ACC112 (cell line): ENCODE results near the gene KIAA0825.
"Not testable (repeated sequence)": the region's sequence is repeated elsewhere in the genome, so short reads cannot be mapped to it uniquely, and the experiment has no call there.

Experiments used
- H2AFZ ChIP-seq: fragments of 200-600 bp; sonication (generic); one replicate; pipeline ENCODE4 v1.6.0; 2017; ENCODE audit warnings: antibody characterized with exemption, low read length; ENCODE audit not compliant: unreplicated experiment
- H3K27ac ChIP-seq: fragments of 200-600 bp; sonication (generic); 2 replicates; pipeline ENCODE4 v1.5.1; 2014; ENCODE audit warnings: low read depth, mild to moderate bottlenecking, antibody characterized with exemption, low read length, moderate library complexity
- H3K27me3 ChIP-seq: fragments of 200-600 bp; sonication (generic); 2 replicates; pipeline ENCODE4 v1.6.1; 2014; ENCODE audit warnings: mild to moderate bottlenecking, antibody characterized with exemption, low read length, moderate library complexity, mixed read lengths; ENCODE audit not compliant: insufficient read depth
- H3K36me3 ChIP-seq: fragments of 200-600 bp; sonication (generic); 2 replicates; pipeline ENCODE4 v1.6.1; 2016; ENCODE audit warnings: mild to moderate bottlenecking, antibody characterized with exemption, low read length, moderate library complexity, mixed read lengths; ENCODE audit not compliant: insufficient read depth
- H3K4me1 ChIP-seq: fragments of 200-600 bp; sonication (generic); one replicate; pipeline ENCODE4 v1.6.1; 2016; ENCODE audit warnings: low read length, mixed read lengths; ENCODE audit not compliant: insufficient read depth, unreplicated experiment, control insufficient read depth
- H3K4me3 ChIP-seq: fragments of 200-600 bp; sonication (generic); 2 replicates; pipeline ENCODE4 v1.5.1; 2014; ENCODE audit warnings: mild to moderate bottlenecking, low read depth, low read length
- H3K79me2 ChIP-seq: fragments of 200-600 bp; sonication (generic); one replicate; pipeline ENCODE4 v1.6.0; 2016; ENCODE audit warnings: low read length; ENCODE audit not compliant: control insufficient read depth, unreplicated experiment, insufficient read depth

Gene KIAA0825

DNA sequence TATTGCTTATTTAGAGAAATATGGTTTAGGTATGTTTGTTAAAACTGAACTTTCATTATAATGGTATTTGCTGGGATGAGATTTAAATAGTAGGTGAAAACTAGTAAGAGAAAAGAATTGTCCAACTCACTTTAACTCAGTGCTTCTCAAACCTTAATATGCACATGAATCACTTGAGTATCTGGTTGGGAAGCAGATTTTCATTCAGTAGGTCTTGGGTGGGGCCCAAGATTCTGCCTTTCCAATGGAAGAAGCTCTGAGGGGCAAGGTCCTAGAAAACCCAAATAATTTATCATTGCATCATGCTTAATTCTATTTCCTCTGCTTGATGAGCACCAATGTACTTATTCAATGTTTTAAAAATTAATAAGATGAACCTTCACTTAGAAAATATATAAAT is 262.6 kb downstream of the KIAA0825 start:
- Histone ChIP-seq H3K36me3 (no peaks in the 10 kb centered on the region), H3K27me3 (no peaks in the 10 kb centered on the region), H3K27ac (no peak overlapping the region), H3K79me2 (no peaks in the 10 kb centered on the region), H2AFZ (no peak overlapping the region), H3K4me1 (no peaks in the 10 kb centered on the region), H3K4me3 (no peak overlapping the region)

DNA sequence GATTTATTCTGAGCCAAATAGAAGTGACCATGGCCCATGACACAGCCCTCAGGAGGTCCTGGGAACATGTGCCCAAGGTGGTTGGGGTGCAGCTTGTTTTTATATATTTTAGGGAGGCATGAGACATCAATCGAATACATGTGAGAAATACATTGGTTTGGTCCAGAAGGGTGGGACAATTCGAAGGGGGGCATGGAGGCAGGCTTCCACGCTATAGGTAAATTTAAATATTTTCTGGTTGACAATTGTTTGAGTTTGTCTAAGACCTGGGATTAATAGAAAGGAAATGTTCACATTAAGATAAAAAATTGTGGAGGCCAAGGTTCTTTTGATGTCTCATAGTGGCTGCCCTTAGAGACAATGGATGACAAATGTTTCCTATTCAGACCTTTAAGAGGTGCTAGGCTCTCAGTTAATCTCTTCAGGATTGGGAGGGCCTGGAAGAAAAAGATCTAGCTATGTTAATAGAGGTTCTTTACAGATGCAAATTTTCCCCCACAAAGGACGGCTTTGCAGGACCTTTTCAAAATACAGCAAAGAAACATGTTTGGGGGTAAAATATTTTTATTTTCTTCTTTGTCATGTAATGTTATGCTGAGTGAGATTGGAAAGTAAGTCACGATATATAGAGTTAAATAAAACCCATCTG is 263.4 kb downstream of the KIAA0825 start:
- not testable (repeated sequence) for H3K27ac ChIP-seq, H3K79me2 ChIP-seq, H3K36me3 ChIP-seq, H3K4me3 ChIP-seq, H3K27me3 ChIP-seq, H3K4me1 ChIP-seq, H2AFZ ChIP-seq

DNA sequence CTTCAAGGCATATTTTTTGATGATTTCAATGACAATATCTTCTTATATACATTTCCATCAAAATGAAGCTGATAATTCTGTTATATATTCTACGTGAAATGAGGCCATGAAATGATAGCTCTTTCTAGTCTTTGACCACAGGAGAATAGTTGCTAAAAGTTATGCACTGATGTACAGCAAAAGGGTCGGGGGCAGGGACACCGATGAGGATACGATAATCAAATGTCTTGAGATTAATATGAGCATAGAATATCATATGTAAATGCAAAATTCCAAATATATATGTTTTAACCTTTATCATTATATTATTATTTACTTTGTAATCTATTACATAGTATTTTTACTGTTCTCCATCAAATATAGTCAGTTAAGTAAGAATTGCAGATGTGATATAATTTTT is 264.8 kb downstream of the KIAA0825 start:
- no peak overlapping the region for H3K4me3 ChIP-seq
- no peaks in the 10 kb centered on the region for H3K79me2 ChIP-seq
- no peak overlapping the region for H3K27ac ChIP-seq
- H3K36me3 ChIP-seq = no peaks in the 10 kb centered on the region
- no peak overlapping the region for H2AFZ ChIP-seq
- no peaks in the 10 kb centered on the region for H3K4me1 ChIP-seq
- H3K27me3 ChIP-seq = no peaks in the 10 kb centered on the region

DNA sequence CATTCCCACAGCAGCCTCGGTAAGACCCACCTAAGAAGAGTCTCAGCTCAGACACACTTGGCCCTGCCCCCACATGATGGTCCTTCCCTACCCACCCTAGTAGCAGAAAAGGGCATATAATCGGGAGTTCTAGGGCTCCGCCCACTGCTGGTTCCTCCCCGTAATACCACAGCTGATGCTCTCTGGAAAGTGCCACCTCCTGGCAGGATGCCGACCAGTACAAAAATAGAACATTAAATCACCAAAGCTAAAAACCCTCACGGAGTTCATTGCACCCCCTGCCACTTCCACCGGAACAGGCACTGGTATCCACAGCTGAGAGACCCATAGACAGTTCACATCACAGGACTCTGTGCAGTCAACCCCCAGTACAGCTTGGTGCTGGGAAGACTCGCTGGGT is 271.3 kb downstream of the KIAA0825 start:
- Histone ChIP-seq H3K27ac (no peak overlapping the region), H3K36me3 (no peaks in the 10 kb centered on the region), H3K27me3 (no peaks in the 10 kb centered on the region), H3K4me1 (no peaks in the 10 kb centered on the region), H3K79me2 (no peaks in the 10 kb centered on the region), H2AFZ (no peak overlapping the region), H3K4me3 (no peak overlapping the region)

DNA sequence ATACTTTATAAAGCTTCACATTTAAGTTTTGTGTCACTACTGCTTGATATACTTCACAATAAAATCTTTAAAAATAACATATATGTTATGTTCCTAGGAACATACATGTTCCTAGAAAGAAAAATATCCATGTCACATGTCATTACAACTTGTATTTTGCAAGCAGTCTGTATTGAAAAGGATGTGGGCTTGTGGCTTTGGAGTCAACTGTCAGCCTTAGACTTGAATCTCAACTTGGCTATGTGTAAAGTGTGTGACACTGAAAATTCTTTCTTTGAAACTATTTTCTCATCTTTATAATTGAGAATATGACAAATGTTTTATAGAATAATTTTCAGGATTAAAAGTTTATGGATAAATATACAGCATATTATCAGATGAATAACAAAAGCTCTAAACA is 273.1 kb downstream of the KIAA0825 start:
- Histone ChIP-seq H3K27ac (no peak overlapping the region), H2AFZ (no peak overlapping the region), H3K79me2 (no peaks in the 10 kb centered on the region), H3K4me3 (no peak overlapping the region), H3K36me3 (no peaks in the 10 kb centered on the region), H3K4me1 (no peaks in the 10 kb centered on the region), H3K27me3 (no peaks in the 10 kb centered on the region)

DNA sequence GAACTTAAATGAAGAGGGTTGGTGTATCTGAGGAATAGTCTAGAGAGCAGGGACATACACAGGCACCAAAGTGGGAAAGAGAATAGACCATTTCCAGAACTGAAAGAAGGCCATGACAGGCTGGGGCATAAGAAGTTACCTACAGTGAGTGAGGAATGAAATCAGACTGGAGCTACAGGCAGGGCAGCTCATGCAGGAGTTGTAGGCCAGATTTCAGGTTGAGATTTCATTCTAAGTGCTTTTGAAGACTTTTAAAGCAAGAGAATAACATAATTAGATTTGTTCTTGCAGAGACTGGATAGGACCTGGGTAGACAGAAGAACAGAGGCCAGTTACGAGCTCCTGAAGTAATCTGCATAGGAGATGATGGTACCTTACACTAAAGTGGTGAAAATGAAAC is 280.8 kb downstream of the KIAA0825 start:
- Histone ChIP-seq H3K27me3 (no peaks in the 10 kb centered on the region), H3K4me1 (no peaks in the 10 kb centered on the region), H2AFZ (no peak overlapping the region), H3K27ac (no peak overlapping the region), H3K79me2 (no peaks in the 10 kb centered on the region), H3K4me3 (no peak overlapping the region), H3K36me3 (no peaks in the 10 kb centered on the region)

DNA sequence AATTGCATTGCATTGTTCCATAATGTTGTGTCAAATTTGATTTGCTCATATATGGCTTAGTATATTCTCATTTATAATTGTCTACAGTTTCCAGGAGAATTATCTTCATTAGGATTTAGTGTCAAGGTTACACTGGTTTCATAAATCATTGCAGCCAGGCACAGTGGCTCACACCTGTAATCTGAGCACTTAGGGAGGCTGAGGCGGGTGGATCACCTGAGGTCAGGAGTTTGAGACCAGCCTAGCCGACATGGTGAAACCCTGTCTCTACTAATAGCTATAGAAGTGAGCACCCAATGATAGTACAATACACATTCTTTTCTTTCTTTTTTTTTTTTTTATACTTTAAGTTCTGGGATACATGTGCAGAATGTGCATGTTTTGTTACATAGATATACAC is 282.5 kb downstream of the KIAA0825 start:
- no peaks in the 10 kb centered on the region for H3K79me2 ChIP-seq
- no peak overlapping the region for H2AFZ ChIP-seq
- no peaks in the 10 kb centered on the region for H3K27me3 ChIP-seq
- no peaks in the 10 kb centered on the region for H3K36me3 ChIP-seq
- no peak overlapping the region for H3K27ac ChIP-seq
- H3K4me3 ChIP-seq = no peak overlapping the region
- no peaks in the 10 kb centered on the region for H3K4me1 ChIP-seq

DNA sequence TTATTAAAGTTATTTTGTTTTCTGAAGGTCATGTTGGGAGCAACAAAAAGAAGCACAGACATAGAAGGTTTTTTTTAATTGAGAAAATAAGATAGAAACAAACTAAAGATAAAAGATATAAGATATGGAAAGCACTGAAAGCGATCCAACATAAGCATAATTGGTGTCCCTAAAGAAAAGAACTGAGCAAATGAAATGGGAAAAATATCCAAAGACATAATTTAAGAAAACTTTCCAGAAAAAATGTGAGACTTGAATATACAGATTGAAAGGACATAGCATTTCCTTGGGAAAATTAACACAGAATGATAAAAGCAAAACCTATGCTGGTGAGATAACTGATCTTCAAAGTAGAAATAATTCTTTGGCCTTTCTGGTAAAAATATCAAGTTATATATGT is 289.3 kb downstream of the KIAA0825 start:
- Histone ChIP-seq H2AFZ (no peak overlapping the region), H3K4me1 (no peaks in the 10 kb centered on the region), H3K27me3 (no peaks in the 10 kb centered on the region), H3K36me3 (no peaks in the 10 kb centered on the region), H3K27ac (no peak overlapping the region), H3K4me3 (no peak overlapping the region), H3K79me2 (no peaks in the 10 kb centered on the region)

DNA sequence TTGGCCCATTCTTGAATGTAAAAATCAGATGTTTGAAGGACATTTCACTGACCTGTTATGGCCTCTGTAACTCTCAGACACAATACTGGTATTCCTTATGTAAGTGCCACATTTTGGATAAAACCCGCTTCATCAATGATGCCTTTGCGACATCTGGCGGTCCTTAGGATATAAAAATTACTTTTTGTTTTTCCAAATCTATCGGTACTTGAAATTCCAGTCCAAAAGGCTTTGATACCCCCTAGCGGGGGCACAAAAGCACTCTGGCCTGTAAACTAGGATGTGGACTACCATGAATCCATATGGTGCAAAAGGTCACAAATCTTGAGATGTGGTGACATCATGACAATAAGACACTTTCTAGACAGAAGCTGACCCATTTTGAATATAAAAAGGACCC is 291.8 kb downstream of the KIAA0825 start:
- no peaks in the 10 kb centered on the region for H3K79me2 ChIP-seq
- no peaks in the 10 kb centered on the region for H3K4me1 ChIP-seq
- no peak overlapping the region for H2AFZ ChIP-seq
- H3K27ac ChIP-seq = no peak overlapping the region
- no peaks in the 10 kb centered on the region for H3K36me3 ChIP-seq
- no peaks in the 10 kb centered on the region for H3K27me3 ChIP-seq
- H3K4me3 ChIP-seq = no peak overlapping the region

DNA sequence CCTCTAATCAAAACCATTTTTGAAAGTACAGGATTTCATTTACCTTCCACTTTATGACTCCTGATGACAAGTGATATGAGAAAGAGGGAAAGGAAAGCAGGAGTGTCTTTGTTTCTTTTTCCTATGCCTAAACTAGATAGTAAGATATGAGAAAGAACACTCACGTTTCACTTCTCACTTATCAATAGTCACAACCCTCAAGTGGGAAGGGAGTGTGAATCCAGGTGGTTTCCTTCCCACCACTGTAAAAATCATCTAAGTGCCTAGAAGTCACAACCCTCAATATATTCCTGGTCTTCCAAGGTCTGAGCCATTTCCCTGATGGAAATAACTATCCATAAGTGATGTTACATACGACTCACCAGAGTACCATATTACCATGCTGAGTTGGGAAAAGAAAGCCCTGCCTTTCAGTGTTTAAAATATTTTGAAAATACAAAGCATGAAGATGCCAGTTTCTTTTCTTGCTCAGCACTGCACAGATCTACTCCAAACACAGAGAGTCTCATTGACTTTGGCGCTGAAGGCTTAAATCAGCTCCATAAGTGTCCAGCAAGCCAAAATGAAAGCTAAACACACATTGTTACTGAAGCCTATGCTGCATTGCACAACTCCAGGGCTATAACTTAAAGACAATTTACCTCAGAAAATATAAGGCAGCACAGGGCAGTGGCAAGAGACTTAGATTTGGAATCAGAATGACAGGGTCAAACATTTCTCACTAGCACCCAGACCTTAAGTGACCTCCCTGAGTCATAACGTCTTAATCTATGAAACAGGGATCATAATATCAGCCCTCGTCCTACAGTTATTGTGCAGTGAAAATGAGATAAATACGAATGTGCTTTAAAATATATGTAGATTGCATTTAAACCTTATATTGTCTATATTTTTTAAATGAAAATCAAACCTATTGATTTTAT is 301.2 kb downstream of the KIAA0825 start:
- H3K27ac ChIP-seq = no peak overlapping the region
- no peaks in the 10 kb centered on the region for H3K27me3 ChIP-seq
- no peak overlapping the region for H2AFZ ChIP-seq
- no peaks in the 10 kb centered on the region for H3K36me3 ChIP-seq
- no peaks in the 10 kb centered on the region for H3K4me1 ChIP-seq
- no peak overlapping the region for H3K4me3 ChIP-seq
- H3K79me2 ChIP-seq = no peaks in the 10 kb centered on the region
